Mammary epithelial cell (primary cell): ENCODE results near the gene RAB4A.

Source experiments
- CTCF ChIP-seq, 2 donors: IDR thresholded peaks in 1 of 2; conservative IDR thresholded peaks in 1 of 2; 2 replicates each; pipeline ENCODE4 v1.5.1; 2011 to 2012; ENCODE audit warnings: inconsistent platforms in 2 of 2, low read length in 2 of 2, mild to moderate bottlenecking in 2 of 2, control low read depth in 1 of 2, low read depth in 1 of 2; ENCODE audit not compliant: insufficient read depth in 1 of 2; ENCODE audit errors: extremely low read depth in 1 of 2
- EZH2 ChIP-seq: IDR thresholded peaks from 2 replicates; pipeline ENCODE4 v1.6.1; 2012; ENCODE audit warnings: low read length, inconsistent platforms, borderline replicate concordance

GRCh38 chr1:229258031-229258756, 12.7 kb upstream of the RAB4A start:
- TF ChIP-seq CTCF (conservative IDR thresholded peaks at IDR 0.05 in 1 of 2, IDR thresholded peaks at IDR 0.05 in 1 of 2; ENCODE audit: extremely low read depth in 1 of 2, insufficient read depth in 1 of 2, low read depth in 1 of 2, low read length in 2 of 2), result peak; percentile 68 to 70
- TF ChIP-seq EZH2, result no peak
